Naive thymus-derived CD8-positive, alpha-beta T cell (primary cell): ENCODE results near the gene CCT8. TPM values are rescaled to one million over a fixed set of nuclear protein-coding genes. Genes with fewer than 3 reads are reported as not detected.

Experiments used
- ATAC-seq, 2 donors: fragments of 150-1000 bp; cut with Tn5 transposase in 1 of 2; sonication (Bioruptor Pico), chemical (Tn5 transposase) in 1 of 2; 1 replicate in 1 of 2; 2 replicates in 1 of 2; pipeline ENCODE4 v1.10.0; 2021; ENCODE audit warnings: mild to moderate bottlenecking in 2 of 2, moderate library complexity in 2 of 2
- POLR2A ChIA-PET: fragments of 350-600 bp; sonication (Branson Sonifier 250); formaldehyde crosslinking; loops from one replicate; lab custom pipeline; 2021; ENCODE audit warnings: antibody characterized with exemption; lab: Charles Lee
- DNase-seq, 10 donors: peaks; one replicate each; pipeline versions ENCODE4 v3.0.0 to v3.0.0-alpha.2; 2020 to 2022
- H3K27ac Mint-ChIP-seq, 10 donors: one replicate each; pipeline ENCODE4 v1.8.0; 2020 to 2022; ENCODE audit warnings: mild to moderate bottlenecking in 10 of 10, mixed read lengths in 10 of 10, moderate library complexity in 4 of 10, inconsistent platforms in 1 of 10
- H3K27me3 Mint-ChIP-seq, 5 donors: one replicate each; pipeline ENCODE4 v1.8.0; 2021 to 2022; ENCODE audit warnings: mixed read lengths in 5 of 5
- H3K36me3 Mint-ChIP-seq, 3 donors: one replicate each; pipeline ENCODE4 v1.8.0; 2020 to 2022; ENCODE audit warnings: mixed read lengths in 3 of 3, mild to moderate bottlenecking in 2 of 3, inconsistent platforms in 1 of 3
- H3K4me1 Mint-ChIP-seq, 4 donors: one replicate each; pipeline ENCODE4 v1.8.0; 2021 to 2022; ENCODE audit warnings: mixed read lengths in 4 of 4
- H3K4me3 Mint-ChIP-seq, 10 donors: one replicate each; pipeline ENCODE4 v1.8.0; 2020 to 2022; ENCODE audit warnings: mild to moderate bottlenecking in 10 of 10, mixed read lengths in 10 of 10, moderate library complexity in 6 of 10, inconsistent platforms in 1 of 10
- H3K9me3 Mint-ChIP-seq, 9 donors: one replicate each; pipeline ENCODE4 v1.8.0; 2020 to 2022; ENCODE audit warnings: mixed read lengths in 9 of 9, mild to moderate bottlenecking in 3 of 9, inconsistent platforms in 1 of 9, moderate library complexity in 1 of 9
- polyA plus RNA-seq, 3 donors: library from polyadenylated mRNA; unstranded; fragments of 300-500 nt; fragmentation: Illumina TruSeq; gene quantifications; one replicate each; pipeline ENCODE4 v1.2.3, GENCODE V29; 2021
- total RNA-seq, 8 experiments: library from RNA in 2 of 8; stranded (reverse) in 2 of 8; gene quantifications; one replicate each; pipeline ENCODE4 v1.2.3 and lab custom pipeline; 2021 to 2026

The CCT8 gene
- total and polyA plus RNA-seq, 5 experiments from 2014 or later, result 130 to 182 (median 148) TPM

- POLR2A ChIA-PET, result no interaction called here
- DNase-seq, result no peak
- H3K36me3 Mint-ChIP-seq, result peaks cover 0 to 19% (median 0%) of the 10 kb centered on the region in 3 donors
- H3K4me1 Mint-ChIP-seq, result peaks cover 1 to 16% (median 11%) of the 10 kb centered on the region in 4 donors
- no peak for ATAC-seq
- no peaks in the 10 kb centered on the region for H3K9me3 Mint-ChIP-seq
- H3K27ac Mint-ChIP-seq, result no peak overlapping the region
- no peaks in the 10 kb centered on the region for H3K27me3 Mint-ChIP-seq
- H3K4me3 Mint-ChIP-seq, result no peak overlapping the region
Observed at GRCh38 chr21:29007135-29007534, 66.3 kb downstream of the CCT8 start.

Other genes starting within 250 kb of the CCT8 start
- 10 to 100 TPM; 30.3 to 30.5 TPM for gene LTN1, start 80.8 kb downstream of the CCT8 start, total RNA-seq
- 10 to 100 TPM; 12.0 to 14.1 (median 13.0) TPM for gene LTN1, start 80.8 kb downstream of the CCT8 start, polyA plus RNA-seq
- 1 to 10 TPM; 6.2 to 8.6 TPM for gene RWDD2B, start 54.3 kb downstream of the CCT8 start, total RNA-seq
- gene RWDD2B, start 54.3 kb downstream of the CCT8 start, polyA plus RNA-seq, result 10 to 100 TPM; 12.0 to 15.7 (median 12.6) TPM
- gene USP16, start 49.0 kb downstream of the CCT8 start, total RNA-seq, result 10 to 100 TPM; 62.0 to 62.6 TPM
- 10 to 100 TPM; 20.0 to 21.9 (median 20.6) TPM for gene USP16, start 49.0 kb downstream of the CCT8 start, polyA plus RNA-seq
- gene MAP3K7CL, start 57.0 kb upstream of the CCT8 start, total RNA-seq, result 10 to 100 TPM; 13.1 to 13.5 TPM
- 1 to 10 TPM; 2.6 to 6.5 (median 5.4) TPM for gene MAP3K7CL, start 57.0 kb upstream of the CCT8 start, polyA plus RNA-seq
- gene BACH1, start 225.3 kb upstream of the CCT8 start, total RNA-seq, result 10 to 100 TPM; 54.5 to 62.1 TPM
- gene BACH1, start 225.3 kb upstream of the CCT8 start, polyA plus RNA-seq, result 10 to 100 TPM; 22.5 to 25.6 (median 23.4) TPM